GF-D8 (cell line): Measurements from ENCODE around the gene JUN.
"Not testable (repeated sequence)": the region's sequence is repeated elsewhere in the genome, so short reads cannot be mapped to it uniquely, and the experiment has no call there.

Experiments
- DNase-seq: peaks from one replicate; lab custom pipeline; 2025; lab: John Stamatoyannopoulos, UW

Gene JUN

DNA sequence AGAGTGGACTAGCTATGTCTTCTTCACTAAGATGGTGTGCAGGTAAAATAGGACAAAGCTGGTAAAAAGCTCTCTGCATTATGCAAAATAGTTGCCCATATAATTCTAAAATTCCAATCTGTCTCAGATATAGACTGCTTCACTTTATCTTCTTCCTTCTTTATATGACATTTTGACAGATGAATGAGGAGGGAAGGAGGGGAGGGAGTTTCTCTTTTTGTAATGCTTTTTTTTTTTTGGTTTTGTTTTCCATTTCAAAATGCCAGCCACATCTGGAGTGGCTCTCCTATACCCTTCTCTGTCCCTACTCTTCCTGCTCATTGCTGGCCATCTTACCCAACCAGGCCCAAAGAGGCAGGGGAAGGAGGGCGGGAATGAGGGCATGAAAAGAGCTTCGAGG is 24.2 kb upstream of the JUN start:
- DNase-seq: no peak

DNA sequence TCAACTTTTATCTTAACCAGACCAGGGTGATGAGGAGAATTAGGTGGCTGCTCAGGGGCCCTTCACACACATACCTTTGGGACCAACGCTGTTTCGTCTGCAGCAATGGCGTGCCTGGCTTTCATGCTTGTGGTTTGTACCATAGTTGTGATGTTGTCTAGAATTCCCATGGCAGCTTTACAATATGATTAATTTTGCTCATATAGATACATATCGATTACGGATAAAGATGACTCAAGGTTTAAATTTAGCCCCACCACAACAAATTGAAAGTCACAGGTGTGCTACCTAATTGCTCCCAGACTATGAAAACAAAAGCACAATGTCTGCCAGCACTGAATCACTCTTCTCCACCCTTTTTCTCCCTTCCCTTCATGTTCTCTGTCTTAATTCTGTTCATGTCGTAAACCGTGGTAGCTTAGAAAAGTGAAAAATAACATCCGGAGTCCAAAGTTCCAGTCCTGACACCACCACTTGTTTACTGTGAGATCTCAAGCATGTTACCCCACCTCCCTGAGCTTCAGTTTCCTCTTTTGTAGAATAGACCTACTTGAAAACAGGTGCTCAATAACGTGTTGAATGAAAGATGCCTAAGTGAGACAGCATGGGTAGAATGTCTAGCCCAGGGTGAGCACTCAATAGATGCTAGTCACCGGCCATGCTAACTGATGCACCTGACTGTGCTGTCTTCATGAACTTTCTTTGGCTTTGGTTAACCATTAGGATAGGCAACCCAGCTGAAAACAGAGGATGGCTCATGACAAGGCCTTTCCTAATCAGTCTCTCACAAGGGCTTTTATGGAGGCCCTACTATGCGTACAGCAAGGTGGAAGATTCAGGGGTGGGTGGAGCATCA is 22.1 kb upstream of the JUN start:
- DNase-seq: no peak

DNA sequence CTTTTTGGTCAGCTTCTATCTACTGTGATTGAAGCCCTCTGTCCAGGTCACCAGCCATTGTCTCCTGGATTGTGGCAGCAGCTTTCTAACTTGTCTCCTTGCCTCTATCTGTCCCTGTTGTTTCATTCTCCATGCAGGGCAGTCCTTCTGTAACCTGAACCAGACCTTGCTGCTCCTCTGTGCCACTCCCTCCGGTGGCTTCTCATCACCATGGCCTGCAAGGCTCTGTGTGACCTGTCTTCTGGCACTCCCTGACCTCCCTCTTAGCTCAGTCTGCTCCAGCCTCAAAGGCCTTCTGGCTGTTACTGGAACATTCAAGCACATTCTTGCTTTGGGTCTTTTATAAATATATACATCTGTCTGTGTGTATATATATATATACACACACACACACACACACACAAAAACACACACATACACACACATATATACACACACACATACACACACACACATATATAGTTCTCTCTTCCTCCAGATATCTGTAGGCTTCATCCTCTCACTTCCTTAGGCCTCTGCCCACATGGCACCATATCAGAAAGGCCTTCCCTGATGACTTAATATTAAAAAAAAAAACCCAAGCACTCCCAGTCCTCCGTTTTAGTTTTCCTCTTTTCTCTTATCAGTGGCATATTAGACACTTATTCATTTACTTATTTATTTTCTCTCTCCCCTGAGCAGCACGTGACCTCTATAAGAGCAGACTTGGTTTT is 21.2 kb upstream of the JUN start:
- no peak for DNase-seq

DNA sequence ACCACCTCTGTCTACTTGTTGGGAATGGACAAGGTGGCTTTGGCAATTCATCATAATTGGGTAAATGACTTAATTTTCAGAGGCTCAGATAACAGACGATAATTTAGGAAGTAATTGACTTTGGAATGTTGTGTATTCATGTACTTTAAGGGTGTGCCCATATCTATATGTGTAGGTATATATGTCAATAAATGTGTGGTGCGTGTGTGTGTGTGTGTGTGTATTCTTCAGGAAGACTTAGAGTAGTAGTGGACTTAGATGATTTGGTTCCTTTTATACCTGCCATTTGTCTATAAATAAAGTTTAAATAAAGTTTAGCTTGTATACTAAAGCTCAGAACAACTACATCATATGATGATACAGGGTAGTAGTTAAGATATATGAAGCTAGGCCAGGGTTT is 20.0 kb upstream of the JUN start:
- no peak for DNase-seq

DNA sequence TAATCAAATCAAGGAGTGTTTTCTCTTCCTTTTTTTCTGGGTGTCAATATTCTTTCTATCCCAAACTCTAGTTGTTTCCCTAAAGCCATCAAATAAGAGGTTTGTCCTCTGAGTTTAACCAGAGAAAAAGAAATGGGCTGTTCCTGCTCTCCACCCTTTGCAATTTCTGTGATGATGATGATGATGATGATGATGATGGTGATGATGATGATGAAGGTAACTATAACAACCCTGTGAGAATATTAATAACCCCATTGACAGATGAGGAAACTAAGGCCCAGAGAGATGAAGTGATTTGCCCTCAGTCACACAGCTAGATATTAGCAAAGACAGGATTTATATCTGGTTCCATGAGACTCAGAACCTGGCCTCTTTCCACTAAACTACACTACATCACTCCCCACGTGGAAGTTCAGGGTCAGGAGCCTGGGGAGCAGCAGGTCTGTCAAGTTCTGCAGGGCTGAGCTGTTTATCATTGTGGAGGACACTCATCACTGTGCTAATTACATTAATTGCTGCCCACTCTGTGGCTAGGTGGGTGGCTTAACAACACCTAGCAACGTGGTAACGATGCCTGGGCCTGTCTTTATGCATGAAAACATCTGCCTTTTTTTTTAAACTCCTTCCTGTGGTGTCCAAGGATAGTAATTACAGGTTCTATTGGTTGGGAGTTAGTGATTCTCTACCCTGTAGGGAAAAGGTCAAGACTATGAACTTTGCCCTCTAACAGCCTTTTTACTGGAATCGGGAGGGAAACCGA is 19.0 kb upstream of the JUN start:
- no peak for DNase-seq

DNA sequence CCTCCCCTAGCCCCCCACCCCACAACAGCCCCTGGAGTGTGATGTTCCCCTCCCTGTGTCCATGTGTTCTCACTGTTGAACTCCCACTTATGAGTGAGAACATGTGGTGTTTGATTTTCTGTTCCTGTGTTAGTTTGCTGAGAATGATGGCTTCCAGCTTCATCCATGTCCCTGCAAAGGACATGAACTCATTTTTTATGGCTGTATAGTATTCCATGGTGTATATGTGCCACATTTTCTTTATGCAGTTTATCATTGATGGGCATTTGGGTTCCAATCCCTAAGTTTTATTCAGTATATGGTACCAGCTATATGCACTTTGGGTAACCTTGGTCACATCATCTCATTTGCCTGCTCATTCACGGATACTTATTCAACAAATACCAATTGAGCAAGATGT is 17.4 kb upstream of the JUN start:
- DNase-seq: not testable (repeated sequence)

DNA sequence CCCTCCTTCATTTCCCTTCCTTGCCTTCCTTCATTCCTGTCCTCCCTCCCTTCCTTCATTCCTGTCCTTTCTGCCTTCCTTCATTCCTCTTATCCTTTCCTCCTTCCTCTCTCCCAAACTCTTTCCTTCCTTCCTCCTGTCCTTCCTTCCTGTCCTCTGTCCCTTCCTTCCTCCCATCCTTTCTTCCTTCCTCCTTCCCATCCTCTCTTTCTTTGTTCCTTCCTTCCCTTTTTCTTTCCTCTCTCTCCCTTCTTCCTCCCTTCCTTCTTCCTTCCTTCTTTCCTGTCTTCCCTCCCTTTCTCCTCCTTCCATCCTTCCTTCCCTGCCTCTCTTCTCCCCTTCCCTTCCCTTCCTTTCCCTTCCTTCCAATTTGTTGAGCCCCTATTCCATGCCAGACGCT is 15.8 kb upstream of the JUN start:
- DNase-seq: no peak

DNA sequence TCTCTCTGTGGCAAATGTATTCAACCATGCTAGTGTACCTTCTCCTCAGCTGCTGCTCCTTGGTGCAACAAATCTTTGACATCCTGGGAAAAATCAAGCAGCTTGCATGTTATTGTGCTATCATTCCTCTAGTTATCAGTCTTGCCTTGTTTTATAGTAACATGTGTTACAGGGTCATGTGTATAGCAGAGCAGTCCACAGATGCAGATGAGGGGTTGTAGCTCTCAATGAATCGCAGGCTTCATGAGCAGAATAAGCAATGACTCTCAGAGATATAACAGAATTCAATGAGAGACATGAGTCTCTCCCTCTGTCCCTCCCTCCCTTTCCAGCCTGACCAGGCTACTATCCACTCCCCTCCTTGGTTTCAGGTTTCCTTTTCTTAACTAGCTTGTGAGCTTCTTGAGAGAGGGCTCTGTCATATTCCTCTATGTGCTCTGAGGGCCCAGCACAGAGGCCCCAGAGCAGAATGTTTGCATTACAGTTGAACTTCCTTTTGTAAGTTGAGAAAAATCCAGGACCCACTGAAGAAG is 15.1 kb upstream of the JUN start:
- DNase-seq: no peak

DNA sequence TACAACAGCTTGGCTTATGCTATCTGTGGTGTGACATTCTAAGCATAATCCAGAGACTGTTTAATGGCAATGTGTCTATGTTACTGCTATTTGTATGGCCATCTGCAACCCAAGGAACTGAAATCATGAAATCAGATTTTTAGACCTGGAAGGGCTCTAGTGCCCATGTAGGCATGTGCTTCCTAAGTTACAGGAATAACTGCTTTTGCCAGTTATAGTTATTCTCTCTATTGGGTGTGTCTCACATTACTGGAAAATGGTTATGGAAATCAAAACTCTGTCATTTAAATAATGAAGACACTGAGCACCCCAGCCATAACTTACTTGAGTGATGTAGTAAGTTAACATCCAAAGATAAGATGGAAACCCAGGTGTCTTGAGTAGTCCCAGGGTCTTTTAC is 12.6 kb upstream of the JUN start:
- no peak for DNase-seq

DNA sequence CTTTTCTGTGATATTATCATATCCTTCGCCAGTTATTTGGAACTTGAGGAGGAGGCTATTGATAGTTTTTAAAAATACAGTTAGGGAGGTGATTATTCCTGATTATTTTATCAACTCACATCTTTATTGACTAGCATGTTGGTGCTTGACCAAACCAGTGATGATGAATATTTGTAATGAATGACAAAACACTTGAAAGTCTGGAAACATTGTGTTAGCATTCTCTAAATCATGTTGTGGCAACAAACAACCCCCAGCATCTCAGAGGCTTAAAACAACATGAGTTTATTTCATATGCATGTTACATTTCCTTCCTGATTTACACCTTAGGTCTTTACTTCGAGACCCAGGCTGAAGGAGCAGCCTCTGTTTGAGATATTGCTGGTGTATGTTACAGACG is 10.7 kb upstream of the JUN start:
- no peak for DNase-seq

DNA sequence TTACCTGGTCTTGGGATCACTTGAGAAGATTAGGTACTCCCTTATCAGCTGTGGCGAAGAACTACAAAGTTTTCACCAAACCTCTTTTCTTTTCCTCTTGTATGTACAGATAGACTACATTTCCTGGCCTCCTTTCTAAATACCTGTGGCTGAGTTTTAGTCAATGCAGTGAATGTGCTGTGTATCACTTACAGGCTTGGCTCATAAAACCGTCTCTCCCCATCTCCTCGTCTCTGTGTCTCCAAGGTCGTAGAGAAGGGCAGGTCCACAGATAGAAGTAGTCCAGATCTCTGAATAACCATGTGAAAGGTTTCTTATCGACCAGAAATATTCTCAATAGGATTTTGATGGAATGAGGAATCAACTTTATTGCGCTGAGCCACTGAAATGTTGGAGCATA is 9.0 kb upstream of the JUN start:
- DNase-seq: no peak

DNA sequence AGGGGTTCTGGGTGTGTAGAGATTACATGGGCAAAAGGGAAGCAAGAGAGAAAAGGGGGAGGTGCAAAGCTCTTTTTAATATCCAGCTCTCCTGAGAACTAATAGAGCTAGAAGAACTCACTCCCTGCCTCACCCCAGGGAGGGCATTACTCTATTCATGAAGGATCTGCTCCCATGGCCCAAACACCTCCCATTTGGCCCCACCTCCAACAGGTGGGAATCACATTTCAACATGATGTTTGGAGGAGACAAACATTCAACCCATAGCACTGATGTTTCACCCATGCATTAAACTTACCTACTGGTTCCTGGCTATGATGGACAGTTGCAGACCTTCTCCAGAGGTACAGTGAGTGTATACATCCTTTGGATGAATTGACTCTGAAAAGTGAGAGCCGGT is 7.3 kb upstream of the JUN start:
- no peak for DNase-seq

DNA sequence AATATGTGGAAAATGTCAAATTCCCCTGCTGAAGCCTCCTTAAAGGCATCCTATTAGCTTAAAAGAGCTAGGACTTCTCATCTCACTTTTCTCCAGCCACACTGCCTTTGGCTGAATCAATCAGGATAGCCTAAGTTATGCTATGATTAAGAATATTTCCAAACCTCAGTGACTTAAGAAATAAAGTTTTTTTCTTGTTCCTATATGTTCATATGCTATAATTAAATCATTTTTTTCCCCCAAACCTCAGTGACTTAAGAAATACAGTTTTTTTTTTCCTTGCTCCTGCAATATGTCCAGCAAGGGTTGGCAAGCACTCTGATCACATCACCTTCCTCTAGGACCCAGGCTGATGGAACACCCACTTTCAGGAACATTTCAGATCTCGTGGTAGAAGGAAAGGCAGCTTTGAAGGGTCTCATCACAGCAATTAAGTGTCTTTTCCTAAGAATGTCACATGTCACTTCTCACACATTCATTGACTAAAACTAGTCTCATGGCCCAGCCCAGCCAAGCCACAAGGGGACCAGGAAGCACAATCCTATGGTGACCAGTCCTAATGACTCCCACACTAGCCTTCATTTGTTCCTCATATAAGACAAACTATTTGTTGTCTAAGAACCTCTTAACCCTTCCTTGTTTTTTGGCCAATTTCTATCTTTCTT is 6.3 kb upstream of the JUN start:
- DNase-seq: no peak

DNA sequence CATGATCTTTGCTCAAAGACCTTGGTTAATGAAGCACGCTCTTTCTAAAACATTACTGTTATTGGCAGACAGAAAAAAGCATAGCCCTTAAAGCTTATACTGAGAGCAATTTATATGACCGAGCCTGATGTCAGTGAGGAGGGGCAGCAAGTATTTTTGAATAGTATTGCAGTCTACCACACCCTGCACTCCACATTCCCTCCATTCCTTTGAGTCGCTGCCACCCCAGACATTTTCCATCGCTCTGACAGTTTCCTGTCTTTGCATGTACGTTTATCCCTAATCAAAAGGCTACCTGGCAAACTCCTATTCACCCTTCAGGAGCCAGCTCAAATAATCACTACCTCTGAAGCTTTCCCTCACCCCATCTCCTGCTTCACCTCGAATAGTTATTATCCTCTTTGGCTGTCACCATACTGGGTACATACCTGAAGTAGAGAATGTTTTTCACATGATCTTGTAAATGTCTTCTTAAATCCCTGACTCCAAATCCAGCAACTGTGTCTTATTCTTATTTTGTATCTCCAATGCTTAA is 5.5 kb upstream of the JUN start:
- DNase-seq: no peak

DNA sequence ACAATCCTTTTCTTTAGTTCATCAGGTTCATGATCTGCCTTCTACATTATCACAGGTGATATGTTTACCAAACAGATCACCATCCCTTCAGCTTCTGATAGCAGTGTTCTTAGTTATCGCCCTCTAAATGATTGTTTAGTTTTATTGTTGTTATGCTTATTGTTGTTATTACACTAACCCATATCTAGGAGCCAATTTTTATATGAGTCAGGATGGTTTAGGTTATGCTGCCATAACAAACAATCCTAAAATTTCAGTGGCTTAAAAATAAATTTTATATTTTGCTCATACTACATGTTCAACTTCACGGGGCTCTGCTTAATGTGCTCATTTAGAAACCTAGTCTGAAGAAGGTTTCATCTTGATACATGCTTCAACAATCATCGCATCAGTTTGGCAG is 4.4 kb upstream of the JUN start:
- DNase-seq: no peak

DNA sequence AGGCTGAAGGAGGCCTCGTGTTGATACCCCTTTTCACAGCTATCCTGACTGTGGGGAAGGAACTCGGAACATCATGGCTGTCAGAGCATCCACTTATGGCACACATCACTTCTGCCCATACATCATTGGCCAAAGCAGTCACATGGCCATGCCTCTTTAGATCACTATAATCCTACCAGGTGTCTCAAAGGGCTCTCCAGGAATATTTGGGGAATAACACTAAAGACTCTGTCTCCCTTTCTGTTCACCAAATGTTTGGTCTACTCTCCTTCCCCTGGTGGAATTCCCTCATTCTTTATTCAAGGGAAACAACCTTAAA is 3.0 kb upstream of the JUN start:
- DNase-seq: no peak

DNA sequence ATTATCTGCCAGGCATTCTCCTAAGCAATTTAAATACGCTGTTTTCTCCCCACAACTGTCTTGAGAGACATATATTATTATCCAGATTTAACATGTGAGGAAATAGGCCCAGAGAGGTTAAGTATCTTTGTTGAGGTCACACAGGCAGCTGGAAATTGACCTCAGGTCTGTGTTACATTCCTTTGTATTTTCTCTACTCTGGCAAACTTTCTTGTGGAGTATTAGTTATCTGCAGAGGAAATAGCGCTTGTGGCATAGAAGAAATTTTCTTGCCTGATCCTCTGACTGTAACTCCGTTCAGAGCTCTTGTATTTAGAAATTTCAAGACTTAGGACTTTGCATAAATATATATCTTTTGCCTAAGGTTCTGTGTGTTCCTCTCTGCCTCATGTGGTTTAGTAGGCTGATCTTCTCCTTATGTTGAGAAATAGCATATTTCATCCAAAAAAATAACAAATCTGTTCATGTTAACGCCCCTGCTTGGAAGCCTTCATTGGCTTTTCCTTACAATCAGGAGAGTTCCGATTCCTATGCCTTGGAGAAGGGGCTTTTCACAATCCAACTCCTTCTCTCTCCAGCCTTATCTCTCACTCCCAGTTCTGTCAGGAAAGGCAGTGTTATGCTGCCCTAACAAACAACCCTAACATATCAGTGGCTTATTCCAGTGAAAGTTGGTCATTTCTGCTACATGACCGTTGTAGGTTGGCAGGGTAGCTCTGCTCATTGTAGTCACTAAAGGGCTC is 2.5 kb upstream of the JUN start:
- no peak for DNase-seq

DNA sequence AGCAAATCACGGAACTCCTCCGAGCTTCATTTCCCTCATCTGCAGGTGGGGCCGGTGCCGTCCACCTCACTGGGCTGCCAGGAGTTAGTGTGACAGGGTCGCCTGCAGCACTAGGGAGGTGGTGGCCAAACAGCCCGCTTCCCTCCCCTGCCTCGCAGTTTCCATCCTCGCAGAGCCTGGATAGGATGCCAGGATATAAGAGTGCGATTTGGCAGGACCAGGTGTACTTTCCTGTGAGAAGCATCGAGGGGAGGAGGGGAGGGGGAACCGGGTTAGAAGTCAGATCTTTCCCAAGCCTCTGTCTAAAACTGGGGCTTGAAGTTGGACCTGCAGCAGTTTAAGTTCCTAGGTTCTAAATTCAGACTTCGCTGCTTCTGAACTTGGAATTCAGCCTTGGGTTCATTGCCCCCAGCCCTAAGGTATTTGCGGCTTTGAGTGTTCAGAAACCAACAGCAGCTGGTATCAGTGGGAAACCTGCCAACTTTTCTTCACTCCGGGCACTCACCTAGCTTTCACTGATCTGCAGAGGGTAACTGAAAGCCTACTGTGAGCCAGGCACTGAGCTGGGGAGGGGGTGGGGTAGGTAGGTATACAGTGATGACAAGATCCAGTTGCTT is 1.7 kb upstream of the JUN start:
- no peak for DNase-seq

DNA sequence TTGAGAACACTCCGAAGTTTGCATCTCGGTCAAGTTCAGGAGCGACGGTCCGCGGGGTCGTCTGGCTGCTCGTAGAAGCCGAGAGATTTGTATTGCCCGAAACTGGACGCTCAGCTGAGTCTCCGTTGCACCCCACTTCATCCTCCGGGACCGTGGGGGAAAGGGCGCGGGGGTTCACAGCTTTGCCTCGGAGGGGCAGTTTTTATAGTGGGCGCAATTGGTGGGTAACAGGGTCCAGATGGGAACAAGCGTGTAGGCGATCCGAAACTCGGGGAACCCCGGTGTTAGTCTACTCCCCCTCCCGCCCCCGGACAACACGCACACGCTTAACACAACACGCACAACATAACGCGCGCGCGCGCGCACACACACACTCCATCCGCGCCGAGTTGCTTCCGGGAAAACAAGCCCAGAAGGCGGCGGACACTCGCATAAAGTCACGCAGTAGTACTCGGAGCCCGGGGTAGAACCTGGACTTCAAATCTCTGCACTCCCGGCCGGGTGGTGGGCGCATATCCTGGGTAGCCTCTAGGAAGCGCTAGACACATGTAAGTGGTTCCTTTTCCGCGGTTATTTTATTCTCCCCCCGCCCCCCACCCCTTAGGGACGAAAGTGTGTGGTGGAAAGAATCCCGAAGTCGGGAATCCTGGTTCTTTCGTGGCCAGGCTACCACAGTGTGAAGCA is 1.1 kb upstream of the JUN start:
- DNase-seq: no peak
